ENCODE data around the gene CD46.

CD46 gene

DNA sequence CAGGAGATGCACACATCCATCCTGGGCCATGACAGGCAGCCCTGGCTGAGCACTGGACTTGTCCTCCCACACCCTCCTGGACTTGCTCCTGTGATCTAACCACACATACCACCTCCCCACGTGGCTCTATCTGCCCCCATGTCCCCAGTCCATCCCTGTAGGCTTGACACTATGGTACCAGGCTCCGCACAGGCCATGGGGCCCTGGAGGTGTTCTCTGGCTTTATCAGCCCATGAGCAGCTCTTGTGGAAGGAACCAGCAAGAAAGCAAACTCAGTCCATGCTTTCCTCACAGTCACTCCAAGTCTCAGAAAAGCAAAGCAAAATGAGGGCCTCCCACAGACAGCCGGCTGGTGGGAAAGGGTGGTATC lies 61.6 kb downstream of the CD46 start:
- Histone ChIP-seq H3K4me1 (ENCODE audit: control insufficient read depth in 1 of 2, insufficient read depth in 1 of 2, low read depth in 1 of 2, low read length in 1 of 2) (peaks cover 22 to 30% of the 10 kb centered on the region in 2 experiments), H3K36me3 (peaks cover 95% of the 10 kb centered on the region)

DNA sequence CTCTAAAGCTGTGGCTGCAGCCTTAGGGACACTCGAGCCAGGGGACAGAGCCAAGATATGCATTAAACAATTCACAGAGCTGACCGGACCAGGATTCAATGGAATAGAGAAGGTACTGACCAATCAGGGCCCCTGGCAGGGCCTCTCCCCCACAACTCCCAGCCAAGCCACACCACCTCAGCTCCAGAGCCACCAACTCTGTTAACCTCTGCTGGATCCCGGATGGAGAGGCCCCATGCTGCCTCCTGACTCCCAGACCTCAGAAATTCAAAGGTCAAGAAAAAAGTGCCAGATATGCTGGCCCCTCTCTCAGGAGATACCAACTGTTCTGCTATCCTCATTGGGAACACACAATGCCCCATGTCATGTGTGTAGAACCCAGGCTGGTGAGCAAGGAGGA lies 62.1 kb downstream of the CD46 start:
- TF ChIP-seq, protein P1, sequence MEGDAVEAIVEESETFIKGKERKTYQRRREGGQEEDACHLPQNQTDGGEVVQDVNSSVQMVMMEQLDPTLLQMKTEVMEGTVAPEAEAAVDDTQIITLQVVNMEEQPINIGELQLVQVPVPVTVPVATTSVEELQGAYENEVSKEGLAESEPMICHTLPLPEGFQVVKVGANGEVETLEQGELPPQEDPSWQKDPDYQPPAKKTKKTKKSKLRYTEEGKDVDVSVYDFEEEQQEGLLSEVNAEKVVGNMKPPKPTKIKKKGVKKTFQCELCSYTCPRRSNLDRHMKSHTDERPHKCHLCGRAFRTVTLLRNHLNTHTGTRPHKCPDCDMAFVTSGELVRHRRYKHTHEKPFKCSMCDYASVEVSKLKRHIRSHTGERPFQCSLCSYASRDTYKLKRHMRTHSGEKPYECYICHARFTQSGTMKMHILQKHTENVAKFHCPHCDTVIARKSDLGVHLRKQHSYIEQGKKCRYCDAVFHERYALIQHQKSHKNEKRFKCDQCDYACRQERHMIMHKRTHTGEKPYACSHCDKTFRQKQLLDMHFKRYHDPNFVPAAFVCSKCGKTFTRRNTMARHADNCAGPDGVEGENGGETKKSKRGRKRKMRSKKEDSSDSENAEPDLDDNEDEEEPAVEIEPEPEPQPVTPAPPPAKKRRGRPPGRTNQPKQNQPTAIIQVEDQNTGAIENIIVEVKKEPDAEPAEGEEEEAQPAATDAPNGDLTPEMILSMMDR (IDR thresholded peaks at IDR 0.05), result no peak
- no peak overlapping the region for H3K4me3 ChIP-seq (ENCODE audit: low read depth in 1 of 2, low read length in 1 of 2)
- peaks cover 20 to 25% of the 10 kb centered on the region in 2 experiments for H3K4me1 ChIP-seq (ENCODE audit: control insufficient read depth in 1 of 2, insufficient read depth in 1 of 2, low read depth in 1 of 2, low read length in 1 of 2)
- H3K36me3 ChIP-seq, result peaks cover 95% of the 10 kb centered on the region
- peak overlapping the region; percentile 48 for H3K27ac ChIP-seq
- H3K9me3 ChIP-seq, result no peaks in the 10 kb centered on the region
- H3K27me3 ChIP-seq, result no peaks in the 10 kb centered on the region

More for the DNA sequence above, 61.6 kb downstream of the CD46 start:
- Histone ChIP-seq H3K27me3 (no peaks in the 10 kb centered on the region), H3K4me3 (ENCODE audit: low read depth in 1 of 2, low read length in 1 of 2) (no peak overlapping the region), H3K9me3 (no peaks in the 10 kb centered on the region), H3K27ac (peak overlapping the region; percentile 48)
- TF ChIP-seq, protein P1 (IDR thresholded peaks at IDR 0.05), result no peak

DNA sequence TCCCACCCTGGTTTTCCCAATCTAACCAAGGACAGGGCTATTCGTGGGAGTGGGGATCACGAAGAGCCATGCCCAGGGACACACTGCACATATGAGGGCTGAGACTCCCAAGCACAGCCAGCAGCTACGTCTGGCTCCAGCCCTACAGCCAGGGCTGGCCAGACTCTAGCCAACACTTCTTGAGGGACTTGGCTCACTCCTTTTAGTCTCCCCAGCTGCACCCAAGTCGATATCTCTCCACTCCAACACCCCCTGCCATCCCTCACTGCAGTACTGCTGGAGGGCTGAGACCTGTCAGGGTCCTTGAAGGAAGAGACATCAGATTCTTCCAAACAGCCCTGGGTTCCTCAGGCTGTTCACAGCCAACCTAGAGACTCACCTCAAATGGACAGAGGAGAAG lies 62.6 kb downstream of the CD46 start:
- Histone ChIP-seq H3K27ac (peak overlapping the region; percentile 48), H3K36me3 (peaks cover 95% of the 10 kb centered on the region), H3K4me1 (ENCODE audit: control insufficient read depth in 1 of 2, insufficient read depth in 1 of 2, low read depth in 1 of 2, low read length in 1 of 2) (peaks cover 20% of the 10 kb centered on the region in 2 experiments), H3K27me3 (no peaks in the 10 kb centered on the region), H3K9me3 (no peaks in the 10 kb centered on the region), H3K4me3 (ENCODE audit: low read depth in 1 of 2, low read length in 1 of 2) (no peak overlapping the region)
- TF ChIP-seq, protein P1 (IDR thresholded peaks at IDR 0.05), result no peak

DNA sequence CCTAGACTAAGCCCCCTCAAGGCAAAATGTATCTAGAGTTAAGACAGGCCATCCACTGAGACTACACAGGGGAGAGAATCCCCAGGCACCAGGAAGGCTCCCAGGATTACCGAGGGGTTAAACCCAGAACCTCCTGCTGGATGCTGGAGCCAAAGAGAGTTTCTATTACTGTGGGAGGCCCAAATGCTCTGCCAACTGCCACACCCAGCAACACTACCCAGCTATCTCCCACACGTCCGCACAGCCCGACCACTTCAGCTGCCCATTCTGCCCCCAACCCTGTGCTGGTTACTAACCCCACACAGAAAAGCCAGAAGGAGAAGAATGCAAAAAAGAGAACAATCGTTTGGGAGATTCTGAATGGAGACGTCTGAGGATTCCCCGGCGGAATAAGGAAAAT lies 63.6 kb downstream of the CD46 start:
- H3K36me3 ChIP-seq, result peaks cover 89% of the 10 kb centered on the region

DNA sequence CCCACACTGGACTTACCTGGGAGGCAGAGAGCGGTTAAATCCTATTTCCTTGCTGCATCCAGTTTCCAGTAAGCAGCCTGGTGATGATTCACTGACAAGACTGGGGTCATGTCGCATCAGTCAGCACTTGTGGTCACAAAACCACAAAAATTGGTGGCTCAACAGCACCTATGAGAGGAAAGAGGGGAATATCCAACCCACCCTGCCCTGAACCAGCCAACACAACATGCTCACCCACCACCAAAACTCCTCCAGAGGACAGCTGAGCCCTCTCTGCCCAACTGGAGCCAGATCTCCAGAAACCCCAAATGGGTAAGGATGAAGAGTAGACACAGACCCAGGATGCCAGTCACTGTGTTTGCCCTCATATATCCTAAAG lies 64.0 kb downstream of the CD46 start:
- Histone ChIP-seq H3K27me3 (no peaks in the 10 kb centered on the region), H3K36me3 (peaks cover 84% of the 10 kb centered on the region), H3K27ac (peak overlapping the region; percentile 60), H3K9me3 (no peaks in the 10 kb centered on the region), H3K4me3 (ENCODE audit: low read depth in 1 of 2, low read length in 1 of 2) (no peak overlapping the region), H3K4me1 (ENCODE audit: control insufficient read depth in 1 of 2, insufficient read depth in 1 of 2, low read depth in 1 of 2, low read length in 1 of 2) (peaks cover 19 to 20% of the 10 kb centered on the region in 2 experiments)
- TF ChIP-seq, protein P1 (IDR thresholded peaks at IDR 0.05), result no peak

More for the DNA sequence above, 63.6 kb downstream of the CD46 start:
- no peaks in the 10 kb centered on the region for H3K27me3 ChIP-seq
- peaks cover 19 to 20% of the 10 kb centered on the region in 2 experiments for H3K4me1 ChIP-seq (ENCODE audit: control insufficient read depth in 1 of 2, insufficient read depth in 1 of 2, low read depth in 1 of 2, low read length in 1 of 2)
- peak overlapping the region; percentile 60 for H3K27ac ChIP-seq
- no peak overlapping the region for H3K4me3 ChIP-seq (ENCODE audit: low read depth in 1 of 2, low read length in 1 of 2)
- no peaks in the 10 kb centered on the region for H3K9me3 ChIP-seq
- TF ChIP-seq, protein P1 (IDR thresholded peaks at IDR 0.05), result no peak

DNA sequence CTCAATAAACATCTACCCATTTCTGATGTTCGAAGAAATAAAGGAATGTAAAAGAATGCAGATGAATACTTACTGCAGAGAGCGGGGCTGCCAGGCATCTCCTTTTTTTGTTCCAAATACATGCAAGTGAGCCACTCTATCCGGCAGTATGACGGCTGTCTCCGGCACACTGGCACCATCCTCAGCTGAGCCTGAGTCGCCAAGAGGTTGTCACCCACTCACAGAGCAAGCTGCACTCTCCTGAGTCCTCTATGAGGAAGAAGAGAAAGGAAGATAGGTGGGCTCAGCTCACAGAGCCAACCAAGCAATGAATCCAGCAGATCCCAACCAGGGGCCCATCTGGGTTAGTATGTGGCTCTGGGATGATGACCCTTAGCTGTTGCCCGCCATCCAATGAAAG lies 65.3 kb downstream of the CD46 start:
- Histone ChIP-seq H3K27me3 (no peaks in the 10 kb centered on the region), H3K27ac (peak overlapping the region; percentile 5), H3K4me1 (ENCODE audit: control insufficient read depth in 1 of 2, insufficient read depth in 1 of 2, low read depth in 1 of 2, low read length in 1 of 2) (peaks cover 20 to 28% of the 10 kb centered on the region in 2 experiments), H3K4me3 (ENCODE audit: low read depth in 1 of 2, low read length in 1 of 2) (no peak overlapping the region), H3K9me3 (no peaks in the 10 kb centered on the region), H3K36me3 (peaks cover 73% of the 10 kb centered on the region)
- TF ChIP-seq, protein P1 (IDR thresholded peaks at IDR 0.05), result no peak
